GM21737 (cell line): ENCODE data around the gene PIGS.
"Not testable (repeated sequence)": the region's sequence is repeated elsewhere in the genome, so short reads cannot be mapped to it uniquely, and the experiment has no call there.

ENCODE experiments used
- ATAC-seq: cut with Tn5 transposase; IDR thresholded peaks from one replicate; pipeline ENCODE4 v1.9.1; 2021; ENCODE audit warnings: mild to moderate bottlenecking, moderate library complexity; ENCODE audit not compliant: unreplicated experiment

Gene PIGS

GRCh38 chr17:28532050-28532960 is 39.0 kb downstream of the PIGS start:
- ATAC-seq: no peak

GRCh38 chr17:28530926-28531325 is 40.4 kb downstream of the PIGS start:
- ATAC-seq: no peak

DNA sequence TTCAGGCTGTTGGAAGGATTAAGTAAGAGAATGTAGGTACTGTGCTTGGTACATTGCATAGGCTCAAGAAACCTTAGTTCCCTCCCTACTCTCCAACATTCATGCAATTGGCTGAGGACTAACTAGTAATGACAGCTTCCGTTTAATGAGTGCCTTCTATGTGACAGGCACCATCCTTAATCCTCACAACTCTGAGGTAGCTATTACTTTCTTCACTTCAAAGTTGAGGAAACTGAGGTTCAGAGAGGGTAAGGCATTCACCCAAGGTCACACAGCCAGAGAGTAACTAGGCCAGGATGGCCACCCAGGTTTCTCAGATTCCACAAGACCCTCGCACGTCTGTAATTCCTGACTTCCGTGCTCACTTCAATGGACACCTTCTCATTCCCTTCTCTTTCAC is 41.1 kb downstream of the PIGS start:
- ATAC-seq: no peak

DNA sequence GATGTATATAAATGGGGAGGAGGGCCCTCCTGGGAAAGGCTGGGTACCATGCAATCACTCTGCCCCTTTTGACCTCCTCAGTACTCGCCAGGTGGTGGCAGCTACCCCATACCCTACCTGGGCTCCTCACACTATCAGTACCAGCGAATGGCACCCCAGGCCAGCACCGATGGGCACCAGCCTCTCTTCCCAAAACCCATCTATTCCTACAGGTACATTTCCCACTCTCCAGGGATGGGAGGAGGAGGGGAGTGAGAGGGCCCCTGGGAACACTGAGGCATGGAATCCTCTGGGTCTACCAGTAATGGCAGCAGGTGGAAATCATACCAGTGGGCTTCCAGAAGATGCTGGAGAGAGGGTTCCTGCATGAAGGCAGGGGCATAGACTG is 42.3 kb downstream of the PIGS start:
- no peak for ATAC-seq

DNA sequence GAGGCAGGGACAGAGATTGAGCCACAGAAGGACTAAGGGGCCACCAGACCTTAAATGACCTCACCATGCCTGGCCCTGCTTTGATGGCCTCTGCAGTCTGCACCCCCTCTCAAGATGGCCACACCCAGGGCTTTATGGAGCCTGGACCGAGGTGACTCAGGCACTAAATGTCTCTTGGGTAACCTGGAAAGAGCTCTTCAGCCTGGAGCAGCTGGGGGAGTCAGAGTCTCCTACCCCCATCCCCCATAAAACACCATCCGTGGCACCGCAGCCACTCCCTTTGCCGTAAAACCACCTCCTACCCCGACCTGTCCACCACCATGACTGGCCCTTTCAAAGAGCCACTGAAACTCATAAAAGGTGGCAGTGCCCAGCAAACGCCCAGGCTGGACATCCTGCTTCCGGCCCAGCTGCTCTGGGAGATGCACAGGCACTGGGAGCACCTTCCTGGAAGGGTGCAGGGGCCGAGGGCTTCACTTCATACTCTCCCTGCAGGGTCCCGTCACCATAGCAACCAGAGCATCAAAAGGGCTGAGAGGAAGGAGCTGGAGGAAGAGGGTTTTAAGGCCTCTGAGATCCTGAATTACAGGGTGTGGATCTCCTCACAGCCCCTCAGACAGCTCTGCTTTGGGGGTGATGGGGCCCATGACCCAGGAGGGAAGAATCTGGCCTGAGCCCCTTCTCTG is 42.9 kb downstream of the PIGS start:
- no peak for ATAC-seq

DNA sequence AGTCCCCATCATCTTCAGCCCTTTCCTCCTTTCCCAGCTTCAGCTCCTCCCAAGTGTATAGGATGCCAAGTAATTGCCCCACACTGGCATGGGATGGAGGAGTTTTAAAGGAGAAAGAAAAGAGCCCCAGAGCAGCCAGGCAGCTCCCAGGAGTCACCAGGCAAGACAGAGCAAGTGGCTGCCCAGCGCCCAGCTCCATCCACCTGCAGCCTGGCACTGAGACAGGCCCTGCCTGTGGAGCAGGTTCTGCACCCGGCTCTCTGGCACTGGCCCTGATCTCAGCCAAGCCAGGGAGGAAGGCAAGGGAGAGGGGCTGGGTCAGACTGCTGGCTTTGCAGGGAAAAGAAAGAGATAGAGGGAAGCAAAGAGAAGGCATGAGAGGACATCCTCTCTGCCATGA is 43.5 kb downstream of the PIGS start:
- no peak for ATAC-seq

- no peak for ATAC-seq
Measured at GRCh38 chr17:28527181-28527681, 44.1 kb downstream of the PIGS start.

DNA sequence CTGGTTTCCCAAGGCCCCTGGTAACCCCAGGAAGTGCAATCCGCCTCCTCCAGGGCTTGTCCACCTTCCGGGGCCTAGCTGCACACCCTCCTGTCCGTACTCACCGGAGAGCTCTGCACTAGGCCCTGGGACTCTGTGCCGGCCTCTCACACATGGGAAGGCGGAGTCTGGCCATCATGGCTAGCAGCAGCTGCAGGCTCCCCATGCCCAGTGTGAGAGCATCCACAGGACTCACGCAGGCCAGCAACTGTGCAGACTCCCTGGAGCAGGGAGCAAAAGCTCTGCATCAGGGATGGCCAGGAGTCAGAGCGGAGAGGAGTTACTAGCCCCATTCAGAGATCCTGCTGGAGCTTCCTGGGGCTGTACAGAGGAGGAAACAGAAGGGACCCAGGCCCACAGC is 44.9 kb downstream of the PIGS start:
- ATAC-seq: no peak

GRCh38 chr17:28524476-28525424 is 46.6 kb downstream of the PIGS start:
- no peak for ATAC-seq

- ATAC-seq: no peak
Measured at GRCh38 chr17:28523876-28524275, 47.4 kb downstream of the PIGS start.

DNA sequence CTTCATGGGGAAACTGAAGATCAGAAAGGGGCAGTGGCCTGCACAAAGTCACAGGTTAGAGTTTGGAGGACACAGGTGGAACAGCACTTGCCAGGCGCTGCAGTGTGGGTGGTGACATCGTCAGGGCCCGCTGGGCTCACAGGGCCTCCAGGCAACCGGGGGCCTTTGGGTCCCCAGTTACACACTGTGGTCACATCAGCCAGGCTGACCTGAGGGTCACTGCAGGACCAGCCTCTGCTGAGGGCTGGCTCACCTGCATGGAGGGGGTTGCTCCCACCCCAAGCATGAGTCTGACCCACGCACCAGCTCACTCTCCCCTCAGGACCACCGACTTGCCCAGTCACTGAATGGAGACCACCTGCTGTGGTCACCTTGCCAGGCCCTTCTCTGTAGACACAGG is 48.1 kb downstream of the PIGS start:
- no peak for ATAC-seq

DNA sequence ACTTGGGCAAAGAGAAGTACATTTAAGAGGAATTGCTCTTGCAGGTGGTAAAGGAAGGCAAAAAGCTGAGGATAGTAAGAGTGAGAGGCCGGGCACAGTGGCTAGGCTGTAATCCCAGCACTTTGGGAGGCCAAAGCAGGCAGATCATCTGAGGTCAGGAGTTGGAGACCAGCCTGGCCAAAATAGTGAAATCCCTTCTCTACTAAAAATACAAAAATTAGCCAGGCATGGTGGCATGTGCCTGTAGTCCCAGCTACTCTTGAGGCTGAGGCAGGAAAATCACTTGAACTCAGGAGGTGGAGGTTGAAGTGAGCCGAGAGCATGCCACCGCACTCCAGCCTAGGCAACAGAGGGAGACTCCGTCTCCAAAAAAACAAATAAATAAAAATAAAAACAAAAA is 49.0 kb downstream of the PIGS start:
- ATAC-seq: not testable (repeated sequence)

DNA sequence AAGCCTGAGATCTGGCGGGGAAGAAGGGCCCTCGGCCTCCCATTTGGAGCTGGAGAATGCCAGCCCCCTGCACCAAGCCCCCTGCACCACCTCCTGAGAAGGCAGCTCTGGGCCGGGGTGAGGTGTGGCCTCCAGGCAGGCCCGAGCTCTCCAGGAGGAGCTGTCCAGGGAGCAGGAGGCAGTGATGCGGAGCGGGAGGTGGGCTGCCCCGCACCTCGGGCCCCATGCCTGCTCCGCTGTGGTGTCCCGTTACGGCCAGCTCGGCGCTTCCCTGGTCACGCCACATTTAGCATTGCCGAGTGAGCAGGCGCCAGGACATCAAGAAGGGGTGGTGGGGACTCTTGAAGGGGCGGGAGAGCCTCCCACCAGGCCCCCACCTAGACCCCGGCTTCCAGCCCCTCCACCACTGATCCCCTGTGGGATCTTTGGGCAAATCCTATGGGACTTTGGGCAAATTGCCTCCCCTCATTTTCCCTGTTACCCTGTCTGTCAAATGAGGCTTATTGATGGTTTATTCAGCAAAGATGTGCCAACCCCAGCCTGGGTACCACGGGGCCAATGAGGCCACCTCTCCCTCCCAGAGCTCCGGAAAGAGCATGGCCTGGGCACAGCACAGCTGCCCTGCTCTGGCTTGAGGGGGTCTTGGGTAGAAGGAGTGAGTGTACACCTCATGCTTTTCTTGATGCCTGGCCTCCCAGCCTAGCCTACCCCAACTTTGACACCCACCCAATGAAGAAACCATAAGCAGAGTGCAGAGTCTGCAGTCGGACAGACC is 49.8 kb downstream of the PIGS start:
- ATAC-seq: no peak

- ATAC-seq: no peak
Measured at GRCh38 chr17:28520687-28521086, 50.6 kb downstream of the PIGS start.

DNA sequence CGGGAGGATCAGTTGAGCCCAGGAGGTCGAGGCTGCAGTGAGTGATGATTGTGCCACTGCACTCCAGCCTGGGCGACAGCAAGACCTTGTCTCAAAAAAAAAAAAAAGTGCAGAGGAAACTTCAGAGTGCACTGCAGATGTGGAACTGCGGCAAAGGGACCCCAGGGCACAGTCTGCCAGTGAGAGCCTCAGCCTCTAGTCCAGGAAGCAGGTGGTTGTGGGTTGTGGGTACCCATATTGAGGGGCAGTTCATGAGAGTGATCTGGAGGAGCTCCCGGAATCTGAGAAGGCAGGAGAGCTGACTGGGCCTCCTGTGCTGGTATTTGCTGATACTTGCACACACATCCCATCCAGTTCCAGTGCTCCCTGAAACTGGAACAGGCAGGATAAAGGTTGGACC is 52.1 kb downstream of the PIGS start:
- ATAC-seq: no peak

DNA sequence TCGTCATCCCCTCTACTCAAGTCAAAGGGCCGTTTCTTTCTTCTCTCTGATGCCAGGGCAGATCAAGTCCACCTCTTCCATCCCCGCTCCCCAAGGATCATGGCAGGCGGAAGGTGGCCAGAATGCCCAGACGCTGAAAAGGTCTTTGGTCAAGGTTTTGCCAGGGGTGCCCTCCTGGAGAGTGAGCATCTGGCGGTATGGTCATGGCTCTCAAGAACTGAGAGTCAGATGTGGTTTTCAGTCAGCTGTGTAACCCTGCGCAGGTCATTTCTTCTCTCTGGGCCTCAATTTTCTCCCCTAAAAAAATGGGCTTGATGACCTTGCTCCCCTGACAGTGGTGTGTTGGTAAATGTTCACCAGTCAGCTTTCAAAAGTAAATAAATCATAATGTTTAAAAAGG is 52.7 kb downstream of the PIGS start:
- ATAC-seq: no peak

DNA sequence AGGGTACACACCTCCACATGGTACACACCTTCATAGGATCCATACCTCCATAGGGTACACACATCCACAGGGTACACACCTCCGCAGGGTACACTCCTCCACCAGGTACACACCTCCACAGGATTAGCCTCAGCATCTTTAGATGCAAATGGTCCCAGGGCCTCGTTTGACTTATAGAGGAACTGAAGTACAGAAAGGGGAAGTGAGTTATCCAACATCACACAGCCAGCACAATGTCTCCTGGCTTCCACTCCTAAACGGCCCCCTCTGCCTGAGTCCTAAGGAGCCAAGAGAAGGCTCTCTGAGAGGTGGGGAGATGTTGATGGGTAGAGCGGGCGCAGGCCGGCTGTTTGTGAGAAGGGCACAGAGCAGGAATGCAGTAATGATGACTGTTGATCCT is 53.2 kb downstream of the PIGS start:
- ATAC-seq: no peak

- no peak for ATAC-seq
Measured at GRCh38 chr17:28515518-28515917, 55.8 kb downstream of the PIGS start.

- no peak for ATAC-seq
Measured at GRCh38 chr17:28514561-28515002, 56.7 kb downstream of the PIGS start.

DNA sequence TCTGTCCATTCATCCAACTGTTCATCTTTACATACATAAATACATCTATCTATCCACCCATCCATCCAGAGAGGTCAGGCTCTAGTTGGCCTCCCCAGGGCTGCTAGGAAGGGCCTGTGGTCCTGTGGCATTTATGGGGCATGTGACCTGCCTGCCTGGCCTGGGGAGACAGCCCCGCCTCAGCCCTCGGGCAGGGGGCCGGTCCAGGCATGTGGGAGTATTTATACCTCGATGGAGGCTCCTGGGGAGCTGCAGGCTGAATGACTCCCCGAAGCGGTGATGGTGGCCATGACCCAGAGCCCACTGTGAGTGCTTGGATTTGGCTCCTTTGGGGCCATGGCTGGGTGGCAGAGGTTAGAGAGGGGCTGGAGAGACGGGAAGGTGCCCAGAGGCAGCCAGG is 57.8 kb downstream of the PIGS start:
- no peak for ATAC-seq
